Hepatocyte (in vitro differentiated cells): ENCODE results near the gene PLA2G12A.

ENCODE experiments used
- CTCF ChIP-seq: fragments of 200-600 bp; sonication (generic); IDR thresholded peaks from 2 replicates; pipeline ENCODE4 v1.5.1; 2016; ENCODE audit warnings: antibody characterized with exemption, mild to moderate bottlenecking; ENCODE audit not compliant: poor library complexity
- EZH2 ChIP-seq: fragments of 200-600 bp; sonication (generic); IDR thresholded peaks from 2 replicates; pipeline ENCODE4 v1.6.1; 2016; ENCODE audit warnings: antibody characterized with exemption, mild to moderate bottlenecking, borderline replicate concordance
- EZH2phosphoT487 ChIP-seq: fragments of 200-600 bp; sonication (generic); IDR thresholded peaks from one replicate; pipeline ENCODE4 v1.6.1; 2018; ENCODE audit warnings: antibody characterized with exemption, mild to moderate bottlenecking, low read depth, moderate library complexity; ENCODE audit not compliant: unreplicated experiment, severe bottlenecking

GRCh38 chr4:109730619-109731545 is 1.0 kb upstream of the PLA2G12A start:
- TF ChIP-seq CTCF, result no peak
- TF ChIP-seq EZH2, result no peak
- TF ChIP-seq EZH2phosphoT487, result no peak
